ENCODE results near the gene NCMAP. TPM values are rescaled to one million over a fixed set of nuclear protein-coding genes. Genes with fewer than 3 reads are reported as not detected.

NCMAP gene
- total RNA-seq, 2 donors from 2014 or later: 0.16 to 0.22 TPM

- Histone ChIP-seq H3K4me1 (peaks cover 0 to 4% of the 10 kb centered on the region in 2 donors), H3K4me3 (no peak overlapping the region), H3K36me3 (no peaks in the 10 kb centered on the region), H3K9me3 (no peaks in the 10 kb centered on the region), H3K27me3 (no peaks in the 10 kb centered on the region), H3K27ac (no peak overlapping the region)
- TF ChIP-seq CTCF (IDR thresholded peaks at IDR 0.05): no peak
- DNase-seq (ENCODE audit: low spot score): no peak
Measured at GRCh38 chr1:24567792-24568388, 12.0 kb downstream of the NCMAP start.

GRCh38 chr1:24568475-24568874 is 12.6 kb downstream of the NCMAP start:
- Histone ChIP-seq H3K4me1 (peaks cover 0 to 4% of the 10 kb centered on the region in 2 donors), H3K9me3 (no peaks in the 10 kb centered on the region), H3K4me3 (no peak overlapping the region), H3K27me3 (no peaks in the 10 kb centered on the region), H3K27ac (no peak overlapping the region), H3K36me3 (no peaks in the 10 kb centered on the region)
- no peak for DNase-seq (ENCODE audit: low spot score)
- TF ChIP-seq CTCF (IDR thresholded peaks at IDR 0.05): no peak

GRCh38 chr1:24570265-24571125 is 14.6 kb downstream of the NCMAP start:
- TF ChIP-seq CTCF (IDR thresholded peaks at IDR 0.05): no peak
- no peaks in the 10 kb centered on the region for H3K9me3 ChIP-seq
- no peak for DNase-seq (ENCODE audit: low spot score)
- no peaks in the 10 kb centered on the region for H3K36me3 ChIP-seq
- no peak overlapping the region for H3K27ac ChIP-seq
- H3K4me1 ChIP-seq: peaks cover 0 to 4% of the 10 kb centered on the region in 2 donors
- H3K4me3 ChIP-seq: no peak overlapping the region
- no peaks in the 10 kb centered on the region for H3K27me3 ChIP-seq

- Histone ChIP-seq H3K4me1 (peaks cover 0 to 11% of the 10 kb centered on the region in 2 donors), H3K4me3 (no peak overlapping the region), H3K27ac (no peak overlapping the region), H3K36me3 (no peaks in the 10 kb centered on the region), H3K27me3 (no peaks in the 10 kb centered on the region), H3K9me3 (no peaks in the 10 kb centered on the region)
- TF ChIP-seq CTCF (IDR thresholded peaks at IDR 0.05): no peak
- no peak for DNase-seq (ENCODE audit: low spot score)
Measured at GRCh38 chr1:24572301-24572700, 16.4 kb downstream of the NCMAP start.

DNA sequence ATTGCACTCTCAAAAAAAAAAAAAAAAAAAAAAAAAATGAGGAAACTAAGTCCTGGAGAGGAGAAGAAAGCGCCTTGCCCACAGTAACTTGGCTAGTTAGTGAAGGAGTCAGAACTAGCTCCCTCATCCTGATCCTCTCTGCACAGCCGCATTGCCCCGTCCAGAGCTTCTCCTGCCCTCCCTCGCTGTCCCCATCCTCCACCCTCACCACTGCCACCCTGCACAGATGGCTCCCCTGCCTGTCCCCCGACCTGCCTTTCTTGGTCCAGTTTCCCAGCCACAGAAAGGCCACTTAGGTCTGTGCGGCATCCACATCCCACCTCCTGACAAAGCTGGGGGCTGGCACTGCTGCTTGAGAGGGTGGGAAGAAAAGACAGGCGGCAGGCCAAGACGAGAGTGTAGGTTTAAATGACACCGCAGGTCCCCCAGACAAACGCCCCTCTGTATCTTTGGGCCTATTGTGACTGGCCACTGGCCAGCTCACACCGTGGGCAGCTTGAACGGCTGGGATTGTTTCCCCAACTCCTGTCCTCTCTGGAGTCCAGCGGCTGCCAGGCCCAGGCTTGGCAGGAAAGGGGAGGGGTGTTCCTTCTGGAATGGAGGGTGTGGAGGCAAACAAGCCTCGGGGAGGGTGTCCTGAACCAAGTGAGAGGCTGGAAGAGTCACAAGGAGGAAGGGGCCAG is 20.2 kb downstream of the NCMAP start:
- Histone ChIP-seq H3K4me3 (no peak overlapping the region), H3K36me3 (no peaks in the 10 kb centered on the region), H3K4me1 (peaks cover 0 to 7% of the 10 kb centered on the region in 2 donors), H3K27me3 (no peaks in the 10 kb centered on the region), H3K9me3 (no peaks in the 10 kb centered on the region), H3K27ac (no peak overlapping the region)
- no peak for DNase-seq (ENCODE audit: low spot score)
- no peak for TF ChIP-seq CTCF (IDR thresholded peaks at IDR 0.05)

All from right atrium auricular region (tissue), 2 donors.